ENCODE measurements around the gene TDP2. TPM values are rescaled to one million over a fixed set of nuclear protein-coding genes. Genes with fewer than 3 reads are reported as not detected.

Gene TDP2
- total and polyA plus RNA-seq, 12 donors = 20.0 to 30.9 (median 24.3) TPM

GRCh38 chr6:24606200-24606930 is 60.3 kb downstream of the TDP2 start:
- 92% methylated on average over 6 of the region's 6 CpGs for WGBS, 2 donors
- Histone ChIP-seq H3K27ac (no peak overlapping the region), H3K4me3 (no peak overlapping the region), H3K4me1 (no peaks in the 10 kb centered on the region), H3K27me3 (peaks cover 0 to 8% (median 0%) of the 10 kb centered on the region in 7 donors), H3K9me3 (no peaks in the 10 kb centered on the region), H3K36me3 (no peaks in the 10 kb centered on the region)
- intact Hi-C loops (cut with DNase I) = no loop called here
- ATAC-seq = no peak
- no peak for TF ChIP-seq CTCF (IDR thresholded peaks at IDR 0.05)
- no peak for DNase-seq

GRCh38 chr6:24603241-24603640 is 63.5 kb downstream of the TDP2 start:
- no peak for TF ChIP-seq CTCF (IDR thresholded peaks at IDR 0.05)
- intact Hi-C loops (cut with DNase I) = no loop called here
- H3K27me3 ChIP-seq = peaks cover 0 to 8% (median 0%) of the 10 kb centered on the region in 7 donors
- H3K9me3 ChIP-seq = no peaks in the 10 kb centered on the region
- ATAC-seq (no peak), DNase-seq (no peak)
- 78 to 90% methylated on average over 2 of the region's 2 CpGs for WGBS, 2 donors
- H3K4me3 ChIP-seq = no peak overlapping the region
- H3K36me3 ChIP-seq = no peaks in the 10 kb centered on the region
- H3K27ac ChIP-seq = no peak overlapping the region
- H3K4me1 ChIP-seq = no peaks in the 10 kb centered on the region

- H3K4me1 ChIP-seq = no peaks in the 10 kb centered on the region
- H3K4me3 ChIP-seq = no peak overlapping the region
- H3K27me3 ChIP-seq = no peaks in the 10 kb centered on the region
- no peaks in the 10 kb centered on the region for H3K36me3 ChIP-seq
- no peak overlapping the region for H3K27ac ChIP-seq
- peak in 1 of 9 donors; percentile 12 for TF ChIP-seq CTCF (IDR thresholded peaks at IDR 0.05)
- intact Hi-C loops (cut with DNase I) = no loop called here
- DNase-seq (no peak), ATAC-seq (no peak)
- no peaks in the 10 kb centered on the region for H3K9me3 ChIP-seq
- 55 to 62% methylated on average over 4 of the region's 4 CpGs for WGBS, 2 donors
These were observed 65.8 kb downstream of the TDP2 start for GRCh38 chr6:24600903-24601302.

Other genes with a start within 250 kb of the TDP2 start
- 1 to 10 TPM in 4 of 10 donors, under 1 TPM in 6; 0.59 to 1.5 (median 0.89) TPM for gene GPLD1, start 177.3 kb downstream of the TDP2 start, total RNA-seq
- gene GPLD1, start 177.3 kb downstream of the TDP2 start, polyA plus RNA-seq = under 1 TPM; 0.07 to 0.44 TPM
- gene ALDH5A1, start 171.9 kb downstream of the TDP2 start, total RNA-seq = 10 to 100 TPM; 23.1 to 45.5 (median 30.0) TPM
- gene ALDH5A1, start 171.9 kb downstream of the TDP2 start, polyA plus RNA-seq = 1 to 10 TPM; 1.9 to 4.4 TPM
- under 1 TPM in 5 of 10 donors, not detected in 5; 0.05 to 0.07 (median 0.05) TPM for gene KIAA0319, start 20.7 kb downstream of the TDP2 start, total RNA-seq
- not detected for gene KIAA0319, start 20.7 kb downstream of the TDP2 start, polyA plus RNA-seq
- 10 to 100 TPM; 47.3 to 83.8 (median 56.1) TPM for gene ACOT13, start 178 bp upstream of the TDP2 start, total RNA-seq
- 100 to 1,000 TPM in 1 of 2 donors, 10 to 100 TPM in 1; 38.2 to 241 TPM for gene ACOT13, start 178 bp upstream of the TDP2 start, polyA plus RNA-seq
- gene C6orf62, start 52.3 kb upstream of the TDP2 start, total RNA-seq = 10 to 100 TPM; 35.3 to 68.3 (median 39.5) TPM
- 10 to 100 TPM; 41.5 to 64.1 TPM for gene C6orf62, start 52.3 kb upstream of the TDP2 start, polyA plus RNA-seq
- 10 to 100 TPM in 1 of 10 donors, 1 to 10 TPM in 9; 3.1 to 10.9 (median 6.8) TPM for gene GMNN, start 108.0 kb upstream of the TDP2 start, total RNA-seq
- 10 to 100 TPM in 1 of 2 donors, 1 to 10 TPM in 1; 6.4 to 15.6 TPM for gene GMNN, start 108.0 kb upstream of the TDP2 start, polyA plus RNA-seq
- not detected for gene ARMH2, start 132.0 kb upstream of the TDP2 start, total RNA-seq
- gene ARMH2, start 132.0 kb upstream of the TDP2 start, polyA plus RNA-seq = not detected

Data from heart right ventricle (tissue), 16 donors.